Lung (tissue), 12 donors: ENCODE results near the gene C2CD2. TPM values are rescaled to one million over a fixed set of nuclear protein-coding genes. Genes with fewer than 3 reads are reported as not detected.
A peak's percentile ranks its signal among the peaks of the same experiment; 100 is the strongest.

Experiments
- ATAC-seq: fragments of 200-7000 bp; cut with Tn5 transposase; one replicate; pipeline ENCODE4 v1.9.1; 2020; ENCODE audit warnings: moderate number of reproducible peaks; ENCODE audit not compliant: insufficient read depth, low FRiP score
- DNase-seq, 3 donors: peaks; one replicate each; pipeline ENCODE4 v3.0.0-alpha.2; 2013 to 2017
- H3K27ac ChIP-seq, 2 donors: one replicate each; pipeline ENCODE4 v1.5.1; 2013; ENCODE audit warnings: mild to moderate bottlenecking in 2 of 2, moderate library complexity in 2 of 2, control low read depth in 1 of 2, inconsistent platforms in 1 of 2, low read depth in 1 of 2, low read length in 1 of 2
- H3K27me3 ChIP-seq, 3 donors: one replicate each; pipeline ENCODE4 v1.5.1; 2013; ENCODE audit warnings: low read length in 2 of 3; ENCODE audit not compliant: control insufficient read depth in 3 of 3, insufficient read depth in 3 of 3
- H3K36me3 ChIP-seq, 4 donors: one replicate each; pipeline ENCODE4 v1.5.1; 2013; ENCODE audit warnings: low read length in 4 of 4, mild to moderate bottlenecking in 1 of 4, moderate library complexity in 1 of 4; ENCODE audit not compliant: control insufficient read depth in 4 of 4, insufficient read depth in 4 of 4
- H3K4me1 ChIP-seq, 5 donors: one replicate each; pipeline ENCODE4 v1.5.1; 2013; ENCODE audit warnings: low read length in 5 of 5, mild to moderate bottlenecking in 2 of 5, moderate library complexity in 1 of 5; ENCODE audit not compliant: control insufficient read depth in 5 of 5, insufficient read depth in 5 of 5
- H3K4me3 ChIP-seq: one replicate; pipeline ENCODE4 v1.5.1; 2013; ENCODE audit warnings: mild to moderate bottlenecking, control low read depth, moderate library complexity
- H3K9ac ChIP-seq, 2 donors: one replicate each; pipeline ENCODE4 v1.5.1; 2013; ENCODE audit warnings: low read length in 2 of 2, control low read depth in 1 of 2; ENCODE audit not compliant: insufficient read depth in 1 of 2
- H3K9me3 ChIP-seq, 4 donors: one replicate each; pipeline ENCODE4 v1.5.1; 2013; ENCODE audit warnings: low read length in 3 of 4, mild to moderate bottlenecking in 1 of 4, moderate library complexity in 1 of 4; ENCODE audit not compliant: control insufficient read depth in 4 of 4, insufficient read depth in 3 of 4
- WGBS, 2 donors: extraction: QIAGEN DNeasy Blood & Tissue Kit; methylation state at CpG; one replicate each; pipeline ENCODE4 v1.1.7; 2013; 5-methylcytosine and 5-hydroxymethylcytosine counted together
- polyA plus RNA-seq, 2 donors: library from polyadenylated mRNA; stranded (reverse); fragments of 200-250 nt; gene quantifications; one replicate each; pipeline ENCODE4 v1.2.1, GENCODE V29; 2013
- total RNA-seq, 2 donors: library from RNA; depleted of rRNA in 1 of 2; stranded (reverse); fragments of >200 nt in 1 of 2; gene quantifications; one replicate each; pipeline ENCODE4 v1.2.1, GENCODE V29; 2014 to 2021
- TF ChIP-seq, protein P1 (sequence below): IDR thresholded peaks from 2 replicates; pipeline ENCODE4 v1.5.1; 2012; ENCODE audit warnings: mild to moderate bottlenecking; ENCODE audit errors: control extremely low read depth, extremely low read depth
- donor health status: control.
- donor health status: control.
- donor health status: Bipolar disorder and iron deficiency.
- donor health status: healthy.
- donor health status: DM: yes; HTN: yes; CAD: no.

Gene C2CD2
- total and polyA plus RNA-seq, 4 donors, result 7.0 to 19.5 (median 12.2) TPM

GRCh38 chr21:41897047-41897669, 56.7 kb downstream of the C2CD2 start:
- DNase-seq (peak in 1 of 3 donors; percentile 12), ATAC-seq (no peak)
- peaks cover 0 to 18% (median 2%) of the 10 kb centered on the region in 5 donors for H3K4me1 ChIP-seq
- H3K9ac ChIP-seq, result no peak overlapping the region
- no peak overlapping the region for H3K27ac ChIP-seq
- 80 to 84% methylated on average over 11 of the region's 11 CpGs for WGBS, 2 donors
- no peaks in the 10 kb centered on the region for H3K9me3 ChIP-seq
- no peaks in the 10 kb centered on the region for H3K27me3 ChIP-seq
- H3K36me3 ChIP-seq, result peaks cover 0 to 14% (median 6%) of the 10 kb centered on the region in 4 donors
- TF ChIP-seq, protein P1, sequence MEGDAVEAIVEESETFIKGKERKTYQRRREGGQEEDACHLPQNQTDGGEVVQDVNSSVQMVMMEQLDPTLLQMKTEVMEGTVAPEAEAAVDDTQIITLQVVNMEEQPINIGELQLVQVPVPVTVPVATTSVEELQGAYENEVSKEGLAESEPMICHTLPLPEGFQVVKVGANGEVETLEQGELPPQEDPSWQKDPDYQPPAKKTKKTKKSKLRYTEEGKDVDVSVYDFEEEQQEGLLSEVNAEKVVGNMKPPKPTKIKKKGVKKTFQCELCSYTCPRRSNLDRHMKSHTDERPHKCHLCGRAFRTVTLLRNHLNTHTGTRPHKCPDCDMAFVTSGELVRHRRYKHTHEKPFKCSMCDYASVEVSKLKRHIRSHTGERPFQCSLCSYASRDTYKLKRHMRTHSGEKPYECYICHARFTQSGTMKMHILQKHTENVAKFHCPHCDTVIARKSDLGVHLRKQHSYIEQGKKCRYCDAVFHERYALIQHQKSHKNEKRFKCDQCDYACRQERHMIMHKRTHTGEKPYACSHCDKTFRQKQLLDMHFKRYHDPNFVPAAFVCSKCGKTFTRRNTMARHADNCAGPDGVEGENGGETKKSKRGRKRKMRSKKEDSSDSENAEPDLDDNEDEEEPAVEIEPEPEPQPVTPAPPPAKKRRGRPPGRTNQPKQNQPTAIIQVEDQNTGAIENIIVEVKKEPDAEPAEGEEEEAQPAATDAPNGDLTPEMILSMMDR, result no peak
- no peak overlapping the region for H3K4me3 ChIP-seq

DNA sequence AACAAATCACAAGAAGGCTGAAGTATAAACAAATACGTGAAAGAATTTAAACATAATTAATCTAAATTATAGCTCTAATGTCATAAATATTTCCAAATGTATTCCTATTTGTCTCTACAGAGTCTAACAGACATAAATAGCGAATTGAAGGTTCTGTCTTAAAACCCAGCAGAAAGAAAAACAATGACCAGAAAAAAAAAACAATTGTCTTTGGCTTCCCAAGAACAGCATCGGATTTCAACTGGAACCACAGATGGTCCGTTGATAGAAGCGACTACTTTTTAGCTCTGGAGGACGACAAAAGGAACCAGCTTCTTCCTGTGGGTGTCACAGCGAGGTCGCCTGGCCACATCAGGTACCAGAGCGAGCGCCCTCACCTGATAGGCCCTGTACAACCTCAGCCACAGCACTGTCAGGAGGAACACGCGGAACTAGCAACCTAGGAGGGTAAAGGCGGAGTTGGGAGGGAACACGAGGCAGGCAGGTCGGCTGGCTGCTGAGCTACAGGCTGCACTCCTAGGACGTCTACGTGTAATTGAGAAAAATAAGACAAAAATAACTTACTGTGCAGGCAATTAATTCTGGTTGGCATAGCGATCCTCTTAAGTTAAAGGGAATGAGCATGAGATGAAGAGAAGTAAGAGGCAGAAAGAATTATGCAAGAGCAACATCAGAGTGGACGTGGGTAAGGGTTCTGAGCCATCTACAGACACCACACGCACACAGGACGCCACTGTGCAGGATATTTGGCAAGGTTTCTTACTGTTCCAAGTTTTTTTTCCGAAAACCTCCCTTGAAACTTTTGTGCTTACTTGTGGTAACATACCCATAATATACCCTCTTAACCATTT, 58.0 kb downstream of the C2CD2 start:
- ATAC-seq (no peak), DNase-seq (peak in 1 of 3 donors; percentile 23)
- H3K4me3 ChIP-seq, result no peak overlapping the region
- peaks cover 0 to 18% (median 2%) of the 10 kb centered on the region in 5 donors for H3K4me1 ChIP-seq
- no peaks in the 10 kb centered on the region for H3K27me3 ChIP-seq
- no peaks in the 10 kb centered on the region for H3K9me3 ChIP-seq
- TF ChIP-seq, protein P1, result no peak
- no peak overlapping the region for H3K9ac ChIP-seq
- peaks cover 0 to 17% (median 1%) of the 10 kb centered on the region in 4 donors for H3K36me3 ChIP-seq
- WGBS, 2 donors, result 31 to 55% methylated on average over 22 of the region's 22 CpGs
- H3K27ac ChIP-seq, result no peak overlapping the region

- ATAC-seq (no peak), DNase-seq (peak in 1 of 3 donors; percentile 5)
- 80 to 81% methylated on average over 13 of the region's 13 CpGs for WGBS, 2 donors
- no peak overlapping the region for H3K27ac ChIP-seq
- peaks cover 0 to 13% (median 1%) of the 10 kb centered on the region in 4 donors for H3K36me3 ChIP-seq
- H3K4me3 ChIP-seq, result no peak overlapping the region
- peaks cover 0 to 2% (median 0%) of the 10 kb centered on the region in 4 donors for H3K9me3 ChIP-seq
- no peak overlapping the region for H3K9ac ChIP-seq
- no peaks in the 10 kb centered on the region for H3K27me3 ChIP-seq
- TF ChIP-seq, protein P1, result no peak
- peaks cover 0 to 18% (median 2%) of the 10 kb centered on the region in 5 donors for H3K4me1 ChIP-seq
Observed at GRCh38 chr21:41894922-41895557, 58.8 kb downstream of the C2CD2 start.
